GM12864 (cell line): ENCODE results near the gene PHF12.

Experiments
- DNase-seq: peaks from one replicate; pipeline ENCODE4 v3.0.0-alpha.2; 2011; ENCODE audit warnings: low read depth
- H3K4me3 ChIP-seq: 2 replicates; pipeline ENCODE4 v1.5.1; 2011; ENCODE audit warnings: mild to moderate bottlenecking, low read depth, low read length, control low read depth
- TF ChIP-seq, protein P1 (sequence below): IDR thresholded peaks from 2 replicates; pipeline ENCODE4 v1.5.1; 2011; ENCODE audit warnings: low read depth, mild to moderate bottlenecking, moderate library complexity, low read length, control low read depth, inconsistent platforms; ENCODE audit errors: missing control alignments

Gene PHF12

DNA sequence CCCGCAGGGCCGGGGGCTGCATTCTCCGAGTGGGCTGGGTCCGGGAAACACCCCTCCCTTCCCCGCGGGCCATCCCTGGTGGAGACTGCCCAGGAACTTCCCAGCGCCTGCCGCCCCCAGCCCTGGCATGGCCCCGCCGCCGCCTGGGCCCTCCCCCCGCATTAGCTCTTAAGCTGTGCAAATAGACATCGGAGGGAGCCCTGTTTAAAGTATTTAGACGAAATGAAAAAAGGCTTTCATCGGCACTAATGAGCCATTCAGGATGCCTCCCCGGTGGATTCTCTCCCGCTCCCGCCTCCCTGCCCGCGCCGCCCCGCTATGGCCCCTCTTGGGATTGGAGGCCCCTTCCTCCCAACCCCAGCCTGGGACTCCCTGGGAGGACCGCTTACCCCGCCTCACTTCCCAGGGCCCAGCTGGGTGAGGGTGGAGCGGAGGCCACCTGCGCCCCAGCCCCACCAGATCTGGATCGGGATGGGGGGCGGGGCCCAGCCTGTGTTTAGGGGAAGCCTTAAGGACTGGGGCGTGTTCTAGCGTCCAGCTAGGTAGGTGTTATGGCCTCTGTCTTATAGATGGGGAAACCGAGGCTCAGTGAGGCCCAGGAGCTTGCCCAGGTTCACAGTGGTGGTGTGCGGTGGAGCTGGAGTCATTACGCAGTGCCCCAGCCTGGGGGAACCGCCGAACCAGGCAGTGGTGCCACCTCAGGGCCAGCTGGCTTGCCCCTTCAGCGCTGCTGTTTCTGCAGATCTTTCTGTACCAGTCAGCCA, 34.8 kb upstream of the PHF12 start:
- no peak overlapping the region for H3K4me3 ChIP-seq
- no peak for DNase-seq
- TF ChIP-seq, protein P1, sequence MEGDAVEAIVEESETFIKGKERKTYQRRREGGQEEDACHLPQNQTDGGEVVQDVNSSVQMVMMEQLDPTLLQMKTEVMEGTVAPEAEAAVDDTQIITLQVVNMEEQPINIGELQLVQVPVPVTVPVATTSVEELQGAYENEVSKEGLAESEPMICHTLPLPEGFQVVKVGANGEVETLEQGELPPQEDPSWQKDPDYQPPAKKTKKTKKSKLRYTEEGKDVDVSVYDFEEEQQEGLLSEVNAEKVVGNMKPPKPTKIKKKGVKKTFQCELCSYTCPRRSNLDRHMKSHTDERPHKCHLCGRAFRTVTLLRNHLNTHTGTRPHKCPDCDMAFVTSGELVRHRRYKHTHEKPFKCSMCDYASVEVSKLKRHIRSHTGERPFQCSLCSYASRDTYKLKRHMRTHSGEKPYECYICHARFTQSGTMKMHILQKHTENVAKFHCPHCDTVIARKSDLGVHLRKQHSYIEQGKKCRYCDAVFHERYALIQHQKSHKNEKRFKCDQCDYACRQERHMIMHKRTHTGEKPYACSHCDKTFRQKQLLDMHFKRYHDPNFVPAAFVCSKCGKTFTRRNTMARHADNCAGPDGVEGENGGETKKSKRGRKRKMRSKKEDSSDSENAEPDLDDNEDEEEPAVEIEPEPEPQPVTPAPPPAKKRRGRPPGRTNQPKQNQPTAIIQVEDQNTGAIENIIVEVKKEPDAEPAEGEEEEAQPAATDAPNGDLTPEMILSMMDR, result no peak

DNA sequence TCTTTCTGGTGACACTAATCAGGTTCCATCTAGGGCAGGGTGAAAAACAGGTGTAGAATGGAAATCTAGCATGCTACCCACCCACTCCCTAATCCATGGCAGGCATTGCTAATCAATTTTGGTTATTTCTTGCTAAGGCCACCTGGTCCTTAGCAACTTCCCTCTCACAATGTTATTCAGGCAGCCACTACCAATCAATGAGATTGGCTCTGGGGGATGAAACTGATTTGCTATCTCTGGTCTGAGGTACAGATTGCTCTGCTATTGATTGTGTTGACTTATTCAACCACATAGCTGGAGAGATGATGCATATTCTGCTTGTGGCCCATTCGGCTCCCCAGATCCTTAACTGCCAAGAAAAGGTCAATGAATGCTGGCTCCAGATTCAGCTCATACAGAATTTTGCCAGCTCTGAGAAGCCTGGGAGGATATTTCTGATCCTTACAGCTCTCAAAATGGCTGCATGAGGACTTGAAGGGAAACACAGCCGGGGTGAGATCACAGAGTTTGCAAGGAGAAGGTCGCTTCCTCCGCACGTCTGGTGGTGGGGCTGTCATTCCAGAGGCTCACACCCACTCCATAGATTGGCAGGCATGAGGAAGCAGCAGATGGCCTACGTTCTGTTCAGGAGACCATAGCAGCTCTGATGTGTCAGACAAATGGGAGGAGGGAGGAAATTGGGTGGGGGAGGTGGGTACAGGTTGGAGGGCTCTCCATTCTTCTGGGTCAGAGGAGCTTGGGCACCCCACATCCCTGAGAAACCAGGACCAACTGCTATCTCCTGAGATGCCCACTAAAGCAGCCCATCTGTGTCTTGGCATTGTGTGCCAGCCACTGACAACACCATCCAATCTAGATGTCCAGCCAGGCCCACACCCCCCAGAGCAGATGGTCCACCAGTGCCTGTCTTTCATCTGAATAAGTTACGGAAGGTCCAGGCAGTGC, 32.2 kb upstream of the PHF12 start:
- no peak overlapping the region for H3K4me3 ChIP-seq
- no peak for DNase-seq
- TF ChIP-seq, protein P1, result no peak

DNA sequence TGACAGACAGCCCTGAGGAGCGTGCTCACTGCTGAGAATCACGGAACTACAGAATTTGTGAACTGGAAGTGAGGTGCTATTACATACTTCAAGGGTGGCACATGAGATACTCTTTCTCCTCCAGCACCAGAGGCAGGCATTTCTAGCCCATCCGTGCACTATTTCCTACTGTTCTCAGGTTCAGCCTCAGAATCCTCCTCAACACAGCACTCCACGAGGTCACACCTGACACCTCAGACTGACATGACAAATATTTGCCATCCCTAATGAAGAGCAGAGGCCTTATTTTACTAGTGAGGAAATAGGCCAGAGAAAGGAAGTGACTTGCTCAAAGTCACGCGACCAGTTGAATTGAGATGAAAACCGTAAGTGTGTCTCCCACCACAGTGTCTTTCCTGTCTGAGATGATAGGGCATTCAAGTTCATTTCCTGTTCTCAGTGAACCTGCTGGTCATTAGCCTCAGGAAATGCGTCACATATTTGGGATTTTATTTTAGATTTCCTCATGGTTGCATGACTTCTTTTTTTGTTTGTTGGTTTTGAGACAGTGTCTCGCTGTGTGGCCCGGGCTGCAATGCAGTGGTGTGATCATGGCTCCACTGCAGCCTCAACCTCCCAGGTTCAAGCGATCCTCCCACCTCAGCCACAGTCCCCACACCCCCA, 30.9 kb upstream of the PHF12 start:
- TF ChIP-seq, protein P1, result no peak
- H3K4me3 ChIP-seq, result no peak overlapping the region
- peak; percentile 81 for DNase-seq

DNA sequence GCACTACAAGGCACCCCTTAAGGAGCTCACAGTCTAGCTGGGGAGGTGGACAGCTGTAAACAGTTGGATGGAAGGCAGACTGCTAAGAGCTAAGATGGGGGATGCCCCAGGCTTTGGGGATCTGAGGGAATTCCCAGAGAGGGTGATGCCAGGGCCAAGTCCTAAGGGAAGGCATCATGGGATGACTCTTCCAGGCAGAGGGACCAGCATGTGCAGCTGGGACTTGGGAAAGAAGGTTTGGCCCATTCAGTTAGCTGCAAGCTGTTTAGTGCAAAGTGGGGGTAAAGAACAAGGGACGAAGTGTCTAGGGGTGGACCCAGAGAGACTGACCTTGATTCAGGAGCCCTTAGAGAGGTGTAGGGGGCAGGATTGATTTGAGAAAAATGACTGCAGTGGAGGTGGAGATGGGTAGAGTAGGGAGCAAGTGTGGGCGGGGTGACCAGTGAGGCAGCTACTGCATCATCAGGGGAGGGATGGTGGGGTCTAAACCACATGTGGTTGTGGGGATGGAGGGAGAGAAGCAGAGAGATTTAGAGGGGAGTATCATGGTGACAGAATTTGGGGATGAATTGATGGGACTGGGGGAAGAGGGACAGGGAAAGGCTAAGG, 27.1 kb upstream of the PHF12 start:
- no peak for DNase-seq
- TF ChIP-seq, protein P1, result no peak
- no peak overlapping the region for H3K4me3 ChIP-seq

DNA sequence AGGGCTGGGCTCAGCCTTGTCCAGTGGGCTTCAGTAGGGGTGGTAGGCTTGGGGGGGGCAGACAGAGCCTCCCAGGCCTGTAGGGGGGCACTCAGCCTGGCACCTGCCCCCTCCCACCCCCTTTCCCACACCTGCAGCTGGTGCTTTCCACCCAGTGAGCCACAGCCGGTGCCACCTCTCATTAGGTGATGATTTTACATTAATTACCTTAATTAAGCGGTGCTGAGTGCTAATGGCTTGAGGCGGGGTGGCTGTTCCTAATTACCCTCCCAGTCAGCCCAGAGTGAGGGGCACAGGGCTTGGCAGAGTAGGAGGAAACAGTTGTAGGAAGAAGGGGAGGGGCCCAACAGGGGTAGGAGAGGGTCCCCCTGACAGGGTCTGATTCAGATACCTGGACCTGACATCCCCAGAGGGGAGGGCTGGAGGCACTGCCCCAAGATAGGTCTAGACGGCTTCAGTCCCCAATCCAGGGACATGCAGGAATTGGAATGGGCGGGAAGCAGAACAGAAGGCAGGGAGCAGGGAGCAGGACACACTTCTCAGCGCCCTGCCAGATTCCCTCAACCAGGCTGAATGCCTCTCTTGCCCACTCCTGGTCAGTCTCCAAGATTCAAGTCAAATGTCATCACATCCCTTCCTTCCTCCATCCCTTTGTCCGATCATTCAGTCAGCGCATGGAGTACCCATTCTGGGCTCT, 26.5 kb upstream of the PHF12 start:
- H3K4me3 ChIP-seq, result no peak overlapping the region
- TF ChIP-seq, protein P1, result no peak
- no peak for DNase-seq

DNA sequence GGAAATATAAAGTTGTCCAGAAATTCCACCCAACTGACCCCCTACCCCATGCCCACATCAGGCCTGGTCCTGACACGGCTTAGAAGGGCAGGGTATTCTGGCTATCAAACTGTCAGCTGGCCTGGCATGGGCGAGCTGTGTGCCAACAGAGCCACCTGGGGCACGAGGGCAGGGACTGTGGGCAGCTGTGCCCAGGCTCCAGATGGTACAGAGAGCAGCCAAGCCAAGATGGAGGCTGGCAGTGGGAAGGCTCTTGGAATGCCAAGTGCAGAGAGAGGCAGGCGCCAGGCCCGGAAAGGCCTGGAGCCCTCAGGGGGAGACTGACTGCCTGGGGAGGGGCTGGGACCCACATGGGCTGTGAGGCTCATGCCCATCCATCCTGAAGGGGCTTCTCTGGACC, 24.3 kb upstream of the PHF12 start:
- no peak overlapping the region for H3K4me3 ChIP-seq
- TF ChIP-seq, protein P1, result no peak
- no peak for DNase-seq
